ENCODE data around the gene EPS8. TPM values are rescaled to one million over a fixed set of nuclear protein-coding genes. Genes with fewer than 3 reads are reported as not detected.
"Not testable (repeated sequence)": the region's sequence is repeated elsewhere in the genome, so short reads cannot be mapped to it uniquely, and the experiment has no call there.

Gene EPS8
- total RNA-seq, 1 donor from 2014 or later = 22.0 TPM

- not testable (repeated sequence) for DNase-seq (ENCODE audit: extremely low read depth, low read depth, low spot score)
These were observed 27.0 kb downstream of the EPS8 start for GRCh38 chr12:15762162-15762561.

GRCh38 chr12:15757553-15758255, 31.5 kb downstream of the EPS8 start:
- DNase-seq (ENCODE audit: extremely low read depth, low read depth, low spot score) = no peak

GRCh38 chr12:15756822-15757221, 32.4 kb downstream of the EPS8 start:
- DNase-seq (ENCODE audit: extremely low read depth, low read depth, low spot score) = no peak

- no peak for DNase-seq (ENCODE audit: extremely low read depth, low read depth, low spot score)
These were observed 35.0 kb downstream of the EPS8 start for GRCh38 chr12:15754233-15754632.

- DNase-seq (ENCODE audit: extremely low read depth, low read depth, low spot score) = no peak
These were observed 36.4 kb downstream of the EPS8 start for GRCh38 chr12:15752785-15753184.

- DNase-seq (ENCODE audit: extremely low read depth, low read depth, low spot score) = no peak
These were observed 37.4 kb downstream of the EPS8 start for GRCh38 chr12:15751741-15752140.

GRCh38 chr12:15749937-15750336, 39.3 kb downstream of the EPS8 start:
- DNase-seq (ENCODE audit: extremely low read depth, low read depth, low spot score) = no peak

GRCh38 chr12:15741870-15742269, 47.3 kb downstream of the EPS8 start:
- not testable (repeated sequence) for DNase-seq (ENCODE audit: extremely low read depth, low read depth, low spot score)

GRCh38 chr12:15741082-15741481, 48.1 kb downstream of the EPS8 start:
- no peak for DNase-seq (ENCODE audit: extremely low read depth, low read depth, low spot score)

GRCh38 chr12:15740389-15740788, 48.8 kb downstream of the EPS8 start:
- not testable (repeated sequence) for DNase-seq (ENCODE audit: extremely low read depth, low read depth, low spot score)

- no peak for DNase-seq (ENCODE audit: extremely low read depth, low read depth, low spot score)
These were observed 50.7 kb downstream of the EPS8 start for GRCh38 chr12:15738438-15739015.

GRCh38 chr12:15735837-15736615, 53.2 kb downstream of the EPS8 start:
- DNase-seq (ENCODE audit: extremely low read depth, low read depth, low spot score) = no peak

GRCh38 chr12:15733136-15733535, 56.1 kb downstream of the EPS8 start:
- no peak for DNase-seq (ENCODE audit: extremely low read depth, low read depth, low spot score)

- no peak for DNase-seq (ENCODE audit: extremely low read depth, low read depth, low spot score)
These were observed 56.7 kb downstream of the EPS8 start for GRCh38 chr12:15732341-15733061.

GRCh38 chr12:15731940-15732339, 57.2 kb downstream of the EPS8 start:
- no peak for DNase-seq (ENCODE audit: extremely low read depth, low read depth, low spot score)

- DNase-seq (ENCODE audit: extremely low read depth, low read depth, low spot score) = no peak
These were observed 60.1 kb downstream of the EPS8 start for GRCh38 chr12:15729097-15729496.

GRCh38 chr12:15728118-15728598, 61.0 kb downstream of the EPS8 start:
- peak; percentile 61 for DNase-seq (ENCODE audit: extremely low read depth, low read depth, low spot score)

GRCh38 chr12:15726878-15727150, 62.4 kb downstream of the EPS8 start:
- no peak for DNase-seq (ENCODE audit: extremely low read depth, low read depth, low spot score)

GRCh38 chr12:15726027-15726877, 62.9 kb downstream of the EPS8 start:
- no peak for DNase-seq (ENCODE audit: extremely low read depth, low read depth, low spot score)

GRCh38 chr12:15722951-15723350, 66.2 kb downstream of the EPS8 start:
- no peak for DNase-seq (ENCODE audit: extremely low read depth, low read depth, low spot score)
